Mesothelial cell of epicardium (in vitro differentiated cells): ENCODE results near the gene CLDN18. TPM values are rescaled to one million over a fixed set of nuclear protein-coding genes. Genes with fewer than 3 reads are reported as not detected.

Experiments used
- DNase-seq, 2 experiments: peaks; one replicate each; pipeline ENCODE4 v3.0.0; 2021; ENCODE audit warnings: low spot score in 2 of 2; ENCODE audit not compliant: unreplicated experiment in 2 of 2
- H3K27ac Mint-ChIP-seq: 2 replicates; pipeline ENCODE4 v1.8.0; 2021; ENCODE audit warnings: mixed read lengths
- H3K27me3 Mint-ChIP-seq: 2 replicates; pipeline ENCODE4 v1.8.0; 2021; ENCODE audit warnings: low read depth, mixed read lengths
- H3K36me3 Mint-ChIP-seq: 2 replicates; pipeline ENCODE4 v1.8.0; 2021; ENCODE audit warnings: mixed read lengths
- H3K4me1 Mint-ChIP-seq: 2 replicates; pipeline ENCODE4 v1.8.0; 2021; ENCODE audit warnings: mixed read lengths
- H3K4me3 Mint-ChIP-seq: 2 replicates; pipeline ENCODE4 v1.8.0; 2021; ENCODE audit warnings: mild to moderate bottlenecking, moderate library complexity, mixed read lengths
- H3K9me3 Mint-ChIP-seq: 2 replicates; pipeline ENCODE4 v1.8.0; 2021; ENCODE audit warnings: mixed read lengths
- CTCF ChIP-seq: fragments of 200-600 bp; sonication (generic); IDR thresholded peaks from one replicate; pipeline ENCODE4 v1.5.0; 2021; ENCODE audit warnings: antibody characterized with exemption; ENCODE audit not compliant: unreplicated experiment
- total RNA-seq: library from RNA; stranded (reverse); gene quantifications from 3 replicates; pipeline ENCODE4 v1.2.1, GENCODE V29; 2021

CLDN18 gene
- total RNA-seq, 1 donor from 2014 or later, result not detected

DNA sequence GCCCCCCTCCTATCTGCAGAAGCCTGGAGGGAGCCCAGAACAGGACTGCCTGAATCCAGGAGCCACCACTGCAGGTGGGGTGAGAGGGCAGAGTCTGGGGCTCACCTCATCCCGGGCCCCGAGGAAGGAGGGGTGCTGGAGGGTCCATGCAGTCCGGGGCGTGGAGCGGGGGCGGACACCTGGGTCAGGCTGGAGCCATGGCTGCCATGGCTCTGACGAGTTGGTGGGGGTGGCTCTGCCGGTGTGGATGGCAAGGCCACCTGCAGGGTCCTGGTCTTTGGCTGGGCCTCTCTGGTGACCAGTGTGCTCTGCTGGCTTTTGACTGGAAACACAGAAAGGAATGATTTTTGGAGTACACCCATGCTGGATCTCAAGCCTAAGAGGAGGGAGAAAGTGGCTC is 58.1 kb downstream of the CLDN18 start:
- no peak overlapping the region for H3K27ac Mint-ChIP-seq
- peaks cover 7% of the 10 kb centered on the region for H3K36me3 Mint-ChIP-seq
- H3K9me3 Mint-ChIP-seq, result no peaks in the 10 kb centered on the region
- no peak overlapping the region for H3K4me3 Mint-ChIP-seq
- H3K4me1 Mint-ChIP-seq, result no peaks in the 10 kb centered on the region
- DNase-seq, result no peak
- H3K27me3 Mint-ChIP-seq, result no peaks in the 10 kb centered on the region
- no peak for TF ChIP-seq CTCF

GRCh38 chr3:138068579-138069174 is 58.7 kb downstream of the CLDN18 start:
- peak; percentile 74 to 83 for DNase-seq
- peaks cover 10% of the 10 kb centered on the region for H3K36me3 Mint-ChIP-seq
- H3K9me3 Mint-ChIP-seq, result peaks cover 2% of the 10 kb centered on the region
- no peaks in the 10 kb centered on the region for H3K4me1 Mint-ChIP-seq
- H3K27me3 Mint-ChIP-seq, result no peaks in the 10 kb centered on the region
- no peak overlapping the region for H3K4me3 Mint-ChIP-seq
- H3K27ac Mint-ChIP-seq, result no peak overlapping the region
- peak; percentile 85 for TF ChIP-seq CTCF

- Mint-ChIP-seq H3K27ac (no peak overlapping the region), H3K4me1 (no peaks in the 10 kb centered on the region), H3K36me3 (peaks cover 16% of the 10 kb centered on the region), H3K4me3 (no peak overlapping the region), H3K27me3 (no peaks in the 10 kb centered on the region), H3K9me3 (peaks cover 12% of the 10 kb centered on the region)
- TF ChIP-seq CTCF, result no peak
- no peak for DNase-seq
These were observed 60.0 kb downstream of the CLDN18 start for GRCh38 chr3:138070006-138070405.

- H3K4me3 Mint-ChIP-seq, result no peak overlapping the region
- H3K36me3 Mint-ChIP-seq, result peaks cover 40% of the 10 kb centered on the region
- no peaks in the 10 kb centered on the region for H3K4me1 Mint-ChIP-seq
- DNase-seq, result no peak
- peaks cover 24% of the 10 kb centered on the region for H3K9me3 Mint-ChIP-seq
- no peak overlapping the region for H3K27ac Mint-ChIP-seq
- H3K27me3 Mint-ChIP-seq, result no peaks in the 10 kb centered on the region
- TF ChIP-seq CTCF, result no peak
These were observed 62.8 kb downstream of the CLDN18 start for GRCh38 chr3:138072796-138073195.

DNA sequence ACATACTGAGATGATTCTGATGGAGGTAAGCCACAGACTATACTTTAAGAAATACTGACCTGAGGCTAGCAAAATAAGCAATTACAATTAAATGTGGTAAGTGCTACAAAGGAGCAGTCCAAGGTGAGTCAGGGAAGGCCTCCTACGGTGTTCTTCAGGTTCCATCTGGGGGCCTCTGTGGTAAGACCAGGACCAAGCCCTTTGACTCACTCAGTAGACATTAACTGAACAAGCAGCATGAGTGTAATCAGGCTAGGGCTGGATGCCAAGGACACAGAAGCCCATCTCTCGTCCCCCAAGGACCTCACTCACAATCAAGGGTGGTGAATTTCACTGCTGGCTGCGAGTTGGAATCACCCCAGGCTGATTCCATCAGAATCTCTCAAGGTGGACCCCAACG is 68.1 kb downstream of the CLDN18 start:
- Mint-ChIP-seq H3K27ac (no peak overlapping the region), H3K36me3 (peaks cover 46% of the 10 kb centered on the region), H3K27me3 (no peaks in the 10 kb centered on the region), H3K4me1 (peaks cover 14% of the 10 kb centered on the region), H3K4me3 (no peak overlapping the region), H3K9me3 (peaks cover 24% of the 10 kb centered on the region)
- no peak for TF ChIP-seq CTCF
- no peak for DNase-seq

GRCh38 chr3:138078901-138079344 is 69.0 kb downstream of the CLDN18 start:
- Mint-ChIP-seq H3K9me3 (peaks cover 20% of the 10 kb centered on the region), H3K4me1 (peaks cover 14% of the 10 kb centered on the region), H3K27me3 (no peaks in the 10 kb centered on the region), H3K4me3 (no peak overlapping the region), H3K27ac (no peak overlapping the region), H3K36me3 (peaks cover 39% of the 10 kb centered on the region)
- no peak for TF ChIP-seq CTCF
- DNase-seq, result no peak
